HepG2 (cell line): ENCODE data around the gene CYP4B1. TPM values are rescaled to one million over a fixed set of nuclear protein-coding genes. Genes with fewer than 3 reads are reported as not detected.

Experiments
- ATAC-seq: fragments of 200-7000 bp; cut with Tn5 transposase; 3 replicates; pipeline ENCODE4 v1.9.1; 2020; ENCODE audit warnings: mild to moderate bottlenecking, moderate library complexity
- BruUV-seq: library from RNA; stranded (reverse); fragments of 400-500 nt; replicated peaks from 2 replicates; lab custom pipeline; 2021; lab: Mats Ljungman, UMichigan
- CTCF ChIA-PET: fragments of 300-600 bp; formaldehyde crosslinking; extraction: SDS; loops from one replicate; lab custom pipeline; 2021; ENCODE audit warnings: low total read pairs, inconsistent platforms, low intra/inter-chr PET ratio; lab: Yijun Ruan, JAX
- POLR2A ChIA-PET: fragments of 350-600 bp; sonication (Branson Sonifier 250); formaldehyde crosslinking; loops from one replicate; lab custom pipeline; 2020; ENCODE audit warnings: antibody characterized with exemption, inconsistent platforms; lab: Yijun Ruan, JAX
- DNase-seq: peaks from one replicate; pipeline ENCODE4 v3.0.0-alpha.2; 2015; ENCODE audit warnings: low spot score
- FAIRE-seq: peaks from 3 replicates; lab custom pipeline; 2011; peaks lifted over from hg19 to GRCh38; lab: Jason Lieb, UNC
- H2AFZ ChIP-seq: one replicate; pipeline ENCODE4 v1.6.1; 2011; ENCODE audit warnings: low read length, inconsistent platforms
- H3K27ac ChIP-seq: fragments of 300-600 bp; 3 replicates; pipeline ENCODE4 v1.8.0; 2011; ENCODE audit warnings: mixed run types, mild to moderate bottlenecking, mixed read lengths, low read length, inconsistent platforms; ENCODE audit not compliant: insufficient read depth; ENCODE audit errors: extremely low read length
- H3K27me3 ChIP-seq, 2 experiments: fragments of 200-600 bp in 1 of 2; 2 replicates in 1 of 2; 3 replicates in 1 of 2; pipeline versions ENCODE4 v1.6.0 to v1.8.0; 2011; ENCODE audit warnings: low read length in 2 of 2, mild to moderate bottlenecking in 2 of 2, moderate library complexity in 2 of 2, inconsistent platforms in 1 of 2; ENCODE audit not compliant: insufficient read depth in 2 of 2, control insufficient read depth in 1 of 2
- H3K36me3 ChIP-seq, 2 experiments: fragments of 200-600 bp in 1 of 2; replicated peaks in 1 of 2; 2 replicates in 1 of 2; 3 replicates in 1 of 2; pipeline versions ENCODE4 v1.5.1 to v1.8.0; 2011; ENCODE audit warnings: low read length in 2 of 2, inconsistent platforms in 1 of 2; ENCODE audit not compliant: insufficient read depth in 2 of 2, control insufficient read depth in 1 of 2
- H3K4me1 ChIP-seq: 2 replicates; pipeline ENCODE4 v1.5.1; 2012; ENCODE audit warnings: low read length, inconsistent platforms; ENCODE audit not compliant: insufficient read depth
- H3K4me2 ChIP-seq: 2 replicates; pipeline ENCODE4 v1.6.0; 2011; ENCODE audit warnings: low read depth, low read length, inconsistent platforms
- H3K4me3 ChIP-seq, 3 experiments: fragments of 200-600 bp in 1 of 3; sonication (generic), shearing (Covaris generic) in 1 of 3; replicated peaks in 1 of 3; 2 replicates each; pipeline ENCODE4 v1.5.1; 2011 to 2016; ENCODE audit warnings: low read length in 3 of 3, inconsistent platforms in 2 of 3, low read depth in 2 of 3, mild to moderate bottlenecking in 2 of 3, control low read depth in 1 of 3, mixed read lengths in 1 of 3; ENCODE audit not compliant: insufficient read depth in 1 of 3
- H3K79me2 ChIP-seq: one replicate; pipeline ENCODE4 v1.6.1; 2011; ENCODE audit warnings: low read length, inconsistent platforms; ENCODE audit not compliant: insufficient read depth
- H3K9ac ChIP-seq: 2 replicates; pipeline ENCODE4 v1.6.0; 2011; ENCODE audit warnings: mild to moderate bottlenecking, low read depth, low read length, inconsistent platforms; ENCODE audit not compliant: insufficient read depth
- H3K9me3 ChIP-seq: 2 replicates; pipeline ENCODE4 v1.5.1; 2012; ENCODE audit warnings: mild to moderate bottlenecking, low read length
- H4K20me1 ChIP-seq: 2 replicates; pipeline ENCODE4 v1.6.0; 2011; ENCODE audit warnings: inconsistent platforms, mild to moderate bottlenecking, low read length, moderate library complexity; ENCODE audit not compliant: insufficient read depth
- AGO1 ChIP-seq: fragments of 200-400 bp; formaldehyde crosslinking; IDR thresholded peaks from 2 replicates; pipeline ENCODE4 v1.6.1; 2017; ENCODE audit warnings: mild to moderate bottlenecking, low read depth, low read length, moderate library complexity; ENCODE audit not compliant: poor library complexity, severe bottlenecking
- AGO2 ChIP-seq: fragments of 200-400 bp; formaldehyde crosslinking; optimal IDR thresholded peaks from 2 replicates; pipeline ENCODE3; 2017; ENCODE audit warnings: mild to moderate bottlenecking, low read depth, low read length, moderate library complexity
- FOXJ3 ChIP-seq: sonication (generic); formaldehyde crosslinking; IDR thresholded peaks from 2 replicates; pipeline ENCODE4 v1.4.0; 2020; ENCODE audit warnings: missing genetic modification reagents, mild to moderate bottlenecking, borderline replicate concordance
- MZF1 ChIP-seq: sonication (generic); formaldehyde crosslinking; IDR thresholded peaks from 2 replicates; pipeline ENCODE4 v1.8.1; 2023; ENCODE audit warnings: mild to moderate bottlenecking, missing genetic modification reagents, borderline replicate concordance
- NFE2L1 ChIP-seq: sonication (generic); formaldehyde crosslinking; IDR thresholded peaks from 2 replicates; pipeline ENCODE4 v1.4.0; 2020; ENCODE audit warnings: missing genetic modification reagents, mild to moderate bottlenecking, borderline replicate concordance
- NR2C2 ChIP-seq: sonication (generic); formaldehyde crosslinking; IDR thresholded peaks from 2 replicates; pipeline ENCODE4 v1.4.0; 2020; ENCODE audit warnings: missing genetic modification reagents, mild to moderate bottlenecking, moderate library complexity, borderline replicate concordance
- RARA ChIP-seq: IDR thresholded peaks from 2 replicates; pipeline ENCODE4 v1.6.1; 2016; ENCODE audit warnings: missing genetic modification reagents, missing compliant biosample characterization
- SMYD3 ChIP-seq: sonication (generic); formaldehyde crosslinking; IDR thresholded peaks from 2 replicates; pipeline ENCODE4 v1.8.1; 2023; ENCODE audit warnings: mild to moderate bottlenecking, missing genetic modification reagents
- SNAPC2 ChIP-seq: sonication (generic); formaldehyde crosslinking; IDR thresholded peaks from 2 replicates; pipeline ENCODE4 v1.8.1; 2022; ENCODE audit warnings: mild to moderate bottlenecking, missing genetic modification reagents
- ZBTB7B ChIP-seq: sonication (generic); formaldehyde crosslinking; IDR thresholded peaks from 2 replicates; pipeline ENCODE4 v1.4.0; 2020; ENCODE audit warnings: missing genetic modification reagents
- ZNF383 ChIP-seq: sonication (generic); formaldehyde crosslinking; IDR thresholded peaks from 2 replicates; pipeline ENCODE4 v1.4.0; 2020; ENCODE audit warnings: missing genetic modification reagents, mild to moderate bottlenecking, borderline replicate concordance
- ZSCAN22 ChIP-seq: sonication (generic); formaldehyde crosslinking; IDR thresholded peaks from 2 replicates; pipeline ENCODE4 v1.4.0; 2020; ENCODE audit warnings: mild to moderate bottlenecking, missing genetic modification reagents
- WGBS: methylation state at CpG from one replicate; pipeline ENCODE4 v1.1.6; 2017; ENCODE audit warnings: low lambda C conversion rate; 5-methylcytosine and 5-hydroxymethylcytosine counted together
- in situ Hi-C: cut with HindIII; loops from 2 replicates; pipeline ENCODE4 v1.10.0; 2017; ENCODE audit warnings: low pct_unique_long_range_greater_than_20kb; ENCODE audit not compliant: extremely low pct_ligation_motif_present
- intact Hi-C: fragments of 100-400 bp; cut with micrococcal nuclease; formaldehyde crosslinking; loops from one replicate; pipeline ENCODE4 v1.10.0; 2022; ENCODE audit not compliant: unreplicated experiment
- polyA plus RNA-seq, 8 experiments: library from polyadenylated mRNA; depleted of rRNA in 3 of 8; stranded (reverse) in 7 of 8; unstranded in 1 of 8; fragments of >200 nt; fragmentation: Illumina TruSeq in 4 of 8; extraction: Trizol in 4 of 8; gene quantifications; 2 replicates each; pipeline versions ENCODE4 v1.2.1 to v1.2.3, GENCODE V29; 2011 to 2016; ENCODE audit warnings: low read depth in 4 of 8, missing spikeins in 1 of 8, mixed read lengths in 1 of 8; ENCODE audit not compliant: insufficient read depth in 1 of 8
- total RNA-seq, 5 experiments: library from RNA; depleted of rRNA; stranded (reverse); fragments of >200 nt; fragmentation: Illumina TruSeq; extraction: Trizol; gene quantifications; 2 replicates each; pipeline ENCODE4 v1.2.3, GENCODE V29; 2016; ENCODE audit warnings: low read depth in 1 of 5

Gene CYP4B1
- total and polyA plus RNA-seq, 2 of the 13 experiments (the other 11 are each of a cell fraction or from before 2014, with no cell fraction given), result 0.03 TPM; not detected in 1

DNA sequence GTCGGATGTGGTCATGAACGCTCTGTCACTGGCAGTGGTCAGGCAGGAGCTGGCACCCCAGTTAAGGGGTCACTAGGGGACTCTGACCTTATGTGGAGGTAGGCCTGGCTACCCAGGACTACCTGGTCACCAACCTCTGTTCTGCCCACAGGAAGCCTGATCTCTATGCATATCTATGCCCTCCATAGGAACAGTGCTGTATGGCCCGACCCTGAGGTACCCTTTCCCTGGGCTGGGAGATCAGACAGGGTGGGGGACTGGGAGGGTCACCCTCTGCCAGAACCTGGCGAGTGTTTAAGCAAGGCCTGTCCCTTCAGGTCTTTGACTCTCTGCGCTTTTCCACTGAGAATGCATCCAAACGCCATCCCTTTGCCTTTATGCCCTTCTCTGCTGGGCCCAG, 19.0 kb downstream of the CYP4B1 start:
- FAIRE-seq (no peak), ATAC-seq (no peak), DNase-seq (no peak)
- intact Hi-C loops, result no loop called here
- no TSS peak for BruUV-seq
- WGBS, result 8% methylated on average over 2 of the region's 6 CpGs
- Histone ChIP-seq H3K4me1 (no peaks in the 10 kb centered on the region), H3K9ac (no peak overlapping the region), H4K20me1 (no peaks in the 10 kb centered on the region), H3K27me3 (no peaks in the 10 kb centered on the region), H3K36me3 (no peaks in the 10 kb centered on the region), H3K4me2 (no peak overlapping the region), H3K27ac (no peak overlapping the region), H3K9me3 (no peaks in the 10 kb centered on the region), H2AFZ (no peak overlapping the region), H3K4me3 (no peak overlapping the region), H3K79me2 (no peaks in the 10 kb centered on the region)
- POLR2A ChIA-PET, result no interaction called here
- CTCF ChIA-PET, result no interaction called here
- TF ChIP-seq FOXJ3 (CRISPR knock-in tag), result no peak
- TF ChIP-seq ZNF383 (CRISPR knock-in tag), result no peak
- no peak for TF ChIP-seq SMYD3
- no peak for TF ChIP-seq NFE2L1 (CRISPR knock-in tag)
- TF ChIP-seq ZSCAN22 (CRISPR knock-in tag), result no peak
- no peak for TF ChIP-seq SNAPC2 (CRISPR knock-in tag)
- no peak for TF ChIP-seq ZBTB7B (CRISPR knock-in tag)
- no peak for TF ChIP-seq AGO2
- TF ChIP-seq RARA (CRISPR knock-in tag), result no peak
- TF ChIP-seq AGO1, result no peak
- TF ChIP-seq NR2C2 (CRISPR knock-in tag), result no peak
- TF ChIP-seq MZF1 (CRISPR knock-in tag), result no peak
- in situ Hi-C loops, result no loop called here
